GM23338 (cell line): ENCODE measurements around the gene RAB12. TPM values are rescaled to one million over a fixed set of nuclear protein-coding genes. Genes with fewer than 3 reads are reported as not detected.
A peak's percentile ranks its signal among the peaks of the same experiment; 100 is the strongest.

Experiments
- ATAC-seq: fragments of 200-7000 bp; cut with Tn5 transposase; 3 replicates; pipeline ENCODE4 v1.9.1; 2020
- DNase-seq: peaks from one replicate; pipeline ENCODE4 v3.0.0-alpha.2; 2015; ENCODE audit warnings: low spot score
- H2AFZ ChIP-seq: fragments of 200-600 bp; sonication (generic); 2 replicates; pipeline ENCODE4 v1.8.0; 2016; ENCODE audit warnings: antibody characterized with exemption, mild to moderate bottlenecking, moderate library complexity
- H3F3A ChIP-seq: fragments of 200-600 bp; sonication (generic); replicated peaks from 2 replicates; pipeline ENCODE4 v1.8.0; 2017; ENCODE audit warnings: antibody characterized with exemption, mixed run types, low read depth
- H3K27ac ChIP-seq: fragments of 200-600 bp; sonication (generic); 2 replicates; pipeline ENCODE4 v1.6.1; 2016; ENCODE audit warnings: low read depth
- H3K27me3 ChIP-seq: fragments of 200-600 bp; sonication (generic); 2 replicates; pipeline ENCODE4 v1.8.0; 2016; ENCODE audit warnings: mild to moderate bottlenecking, mixed run types, moderate library complexity; ENCODE audit not compliant: insufficient read depth
- H3K36me3 ChIP-seq: fragments of 200-600 bp; sonication (generic); 2 replicates; pipeline ENCODE4 v1.8.0; 2016; ENCODE audit warnings: mild to moderate bottlenecking; ENCODE audit not compliant: insufficient read depth
- H3K4me1 ChIP-seq: fragments of 200-600 bp; sonication (generic); 2 replicates; pipeline ENCODE4 v1.8.0; 2016; ENCODE audit warnings: mild to moderate bottlenecking, moderate library complexity; ENCODE audit not compliant: insufficient read depth
- H3K4me2 ChIP-seq: fragments of 200-600 bp; sonication (generic); 2 replicates; pipeline ENCODE4 v1.7.1; 2017; ENCODE audit warnings: mixed run types
- H3K4me3 ChIP-seq: fragments of 200-600 bp; sonication (generic); 2 replicates; pipeline ENCODE4 v1.6.1; 2016; ENCODE audit warnings: mixed run types
- H3K79me2 ChIP-seq: fragments of 200-600 bp; sonication (generic); replicated peaks from 2 replicates; pipeline ENCODE4 v1.8.0; 2017; ENCODE audit warnings: mild to moderate bottlenecking; ENCODE audit not compliant: insufficient read depth
- H3K9me2 ChIP-seq: fragments of 200-600 bp; sonication (generic); 2 replicates; pipeline ENCODE4 v1.8.0; 2017; ENCODE audit not compliant: insufficient read depth
- H4K20me1 ChIP-seq: fragments of 200-600 bp; sonication (generic); replicated peaks from 2 replicates; pipeline ENCODE4 v1.8.0; 2017; ENCODE audit warnings: mild to moderate bottlenecking; ENCODE audit not compliant: insufficient read depth
- H3K27ac Mint-ChIP-seq: 2 replicates; pipeline ENCODE4 v1.8.0; 2020; ENCODE audit warnings: inconsistent platforms, mild to moderate bottlenecking, moderate library complexity, mixed read lengths
- H3K27me3 Mint-ChIP-seq: 3 replicates; pipeline ENCODE4 v1.8.0; 2022; ENCODE audit warnings: low read depth, mild to moderate bottlenecking, moderate library complexity, mixed read lengths, inconsistent platforms; ENCODE audit not compliant: insufficient read depth, poor library complexity
- H3K36me3 Mint-ChIP-seq: 3 replicates; pipeline ENCODE4 v1.8.0; 2021; ENCODE audit warnings: low read depth, mild to moderate bottlenecking, inconsistent platforms, moderate library complexity, mixed read lengths
- H3K4me1 Mint-ChIP-seq: 3 replicates; pipeline ENCODE4 v1.8.0; 2020; ENCODE audit warnings: mild to moderate bottlenecking, inconsistent platforms, mixed read lengths
- H3K4me3 Mint-ChIP-seq: 3 replicates; pipeline ENCODE4 v1.8.0; 2021; ENCODE audit warnings: moderate library complexity, mild to moderate bottlenecking, inconsistent platforms, mixed read lengths
- H3K9me3 Mint-ChIP-seq: 3 replicates; pipeline ENCODE4 v1.8.0; 2020; ENCODE audit warnings: moderate library complexity, mild to moderate bottlenecking, inconsistent platforms, mixed read lengths
- CREB1 ChIP-seq: fragments of 250-450 bp; sonication (Bioruptor Pico); IDR thresholded peaks from 2 replicates; pipeline ENCODE4 v1.5.0; 2020; ENCODE audit warnings: low read depth, mild to moderate bottlenecking, moderate library complexity
- JUNB ChIP-seq: IDR thresholded peaks from one replicate; pipeline ENCODE4 v1.6.1; 2016; ENCODE audit warnings: antibody characterized with exemption; ENCODE audit not compliant: unreplicated experiment
- NANOG ChIP-seq: IDR thresholded peaks from 2 replicates; pipeline ENCODE4 v1.6.1; 2016; ENCODE audit warnings: antibody characterized with exemption, borderline replicate concordance
- REST ChIP-seq: IDR thresholded peaks from one replicate; pipeline ENCODE4 v1.6.1; 2018; ENCODE audit warnings: antibody characterized with exemption; ENCODE audit not compliant: unreplicated experiment
- ZNF462 ChIP-seq: fragments of 250-450 bp; sonication (Bioruptor Pico); IDR thresholded peaks from 2 replicates; pipeline ENCODE4 v1.5.0; 2020; ENCODE audit warnings: mild to moderate bottlenecking, moderate library complexity
- polyA plus RNA-seq: library from polyadenylated mRNA; unstranded; fragments of >200 nt; fragmentation: Nextera tagmentation; extraction: Ambion mirVana; gene quantifications from 2 replicates; pipeline ENCODE4 v1.2.1, GENCODE V29; 2016
- total RNA-seq: library from RNA; depleted of rRNA; stranded (reverse); fragments of >200 nt; shearing (Covaris generic); gene quantifications from 2 replicates; pipeline ENCODE4 v1.2.3, GENCODE V29; 2014

The RAB12 gene
- total and polyA plus RNA-seq, 2 experiments from 2014 or later, result 16.7 to 80.4 TPM

GRCh38 chr18:8605974-8606373, 3.3 kb upstream of the RAB12 start (continued):
- no peak for TF ChIP-seq ZNF462

- H3K4me2 ChIP-seq, result peak overlapping the region; percentile 95
- H3F3A ChIP-seq, result no peaks in the 10 kb centered on the region; the same call in 1 of the 2 replicates
- ATAC-seq, result peak; percentile 6; the same call in 2 of the 3 replicates
- H2AFZ ChIP-seq, result peak overlapping the region; percentile 100
- peaks cover 45% of the 10 kb centered on the region for H3K4me1 Mint-ChIP-seq
- peaks cover 22% of the 10 kb centered on the region for H3K36me3 Mint-ChIP-seq
- peaks cover 10% of the 10 kb centered on the region for H3K27me3 ChIP-seq
- peaks cover 3% of the 10 kb centered on the region; the same call in 1 of the 3 replicates for H3K9me3 Mint-ChIP-seq
- no peak overlapping the region for H3K27ac ChIP-seq
- H3K27ac Mint-ChIP-seq, result 0 out of 2 replicates have a peak overlapping the region, but pooled peaks have one; percentile 90
- no peaks in the 10 kb centered on the region for H3K36me3 ChIP-seq
- no peak for DNase-seq
- peaks cover 34% of the 10 kb centered on the region for H3K79me2 ChIP-seq
- H3K4me1 ChIP-seq, result peaks cover 53% of the 10 kb centered on the region
- peaks cover 21% of the 10 kb centered on the region for H4K20me1 ChIP-seq
- peak overlapping the region; percentile 81 for H3K4me3 ChIP-seq
- no peaks in the 10 kb centered on the region for H3K9me2 ChIP-seq
- H3K27me3 Mint-ChIP-seq, result peaks cover 14% of the 10 kb centered on the region
- peak overlapping the region; percentile 87 for H3K4me3 Mint-ChIP-seq
- TF ChIP-seq JUNB, result no peak
- no peak for TF ChIP-seq CREB1 (CRISPR knock-in tag)
- no peak for TF ChIP-seq NANOG
- no peak for TF ChIP-seq REST
Measured at GRCh38 chr18:8607776-8608742, 1.2 kb upstream of the RAB12 start.
